HTR-8/SVneo (cell line): ENCODE results near the gene SLC1A7.

ENCODE experiments used
- DNase-seq: peaks from one replicate; pipeline ENCODE4 v3.0.0; 2011; ENCODE audit warnings: low spot score, mixed read lengths; ENCODE audit not compliant: insufficient read length
- FAIRE-seq: peaks from 2 replicates; lab custom pipeline; 2011; peaks lifted over from hg19 to GRCh38; lab: Jason Lieb, UNC

Gene SLC1A7

DNA sequence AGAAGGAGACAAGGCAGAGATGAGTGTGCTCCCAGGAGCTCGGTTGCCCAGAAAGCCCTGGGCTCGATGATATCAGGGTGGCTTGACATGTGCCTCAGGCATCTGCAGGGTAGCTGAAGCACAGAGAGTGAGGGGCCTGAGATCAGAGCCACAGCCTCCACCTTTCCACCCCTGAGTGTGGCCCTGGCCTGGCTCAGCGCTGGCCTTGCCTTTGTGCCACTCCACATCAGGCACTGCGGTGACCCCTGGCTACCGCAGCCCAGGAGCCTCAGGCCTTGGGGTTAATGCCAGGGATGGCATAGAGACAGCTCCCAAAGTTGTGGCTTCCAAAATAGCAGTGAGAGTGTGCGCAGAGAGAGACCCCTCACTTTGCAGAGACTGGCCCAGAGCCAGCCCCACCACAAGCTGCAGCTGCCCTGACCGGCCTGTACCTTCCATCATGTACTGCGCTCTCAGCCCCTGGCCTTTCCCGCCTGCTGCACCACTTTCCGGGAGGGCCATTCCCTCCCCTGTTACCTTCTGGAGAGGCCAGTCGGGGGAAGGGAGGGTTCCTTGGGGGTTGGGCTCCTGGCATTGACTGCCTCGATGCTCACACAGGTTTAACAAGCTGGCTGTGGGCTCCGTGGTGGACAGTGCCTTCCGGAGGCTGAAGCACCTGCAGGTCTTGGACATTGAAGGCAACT, 60.9 kb downstream of the SLC1A7 start:
- no peak for FAIRE-seq
- no peak for DNase-seq

DNA sequence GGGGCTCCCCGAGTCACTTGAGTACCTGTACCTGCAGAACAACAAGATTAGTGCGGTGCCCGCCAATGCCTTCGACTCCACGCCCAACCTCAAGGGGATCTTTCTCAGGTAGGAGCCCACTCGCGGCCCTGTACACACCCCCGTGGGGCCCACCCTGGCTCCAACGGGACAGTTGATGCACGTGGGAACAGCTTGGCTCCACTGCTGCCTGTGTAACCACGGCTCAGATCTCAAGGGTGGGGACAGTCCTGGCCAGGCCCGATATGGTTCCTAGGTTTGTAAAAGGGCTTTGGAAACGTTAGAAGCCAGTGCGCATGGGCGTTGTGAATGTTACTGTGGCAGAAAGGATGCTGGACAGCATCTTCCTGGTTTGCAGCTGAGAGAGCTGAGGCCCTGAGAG, 61.7 kb downstream of the SLC1A7 start:
- no peak for FAIRE-seq

DNA sequence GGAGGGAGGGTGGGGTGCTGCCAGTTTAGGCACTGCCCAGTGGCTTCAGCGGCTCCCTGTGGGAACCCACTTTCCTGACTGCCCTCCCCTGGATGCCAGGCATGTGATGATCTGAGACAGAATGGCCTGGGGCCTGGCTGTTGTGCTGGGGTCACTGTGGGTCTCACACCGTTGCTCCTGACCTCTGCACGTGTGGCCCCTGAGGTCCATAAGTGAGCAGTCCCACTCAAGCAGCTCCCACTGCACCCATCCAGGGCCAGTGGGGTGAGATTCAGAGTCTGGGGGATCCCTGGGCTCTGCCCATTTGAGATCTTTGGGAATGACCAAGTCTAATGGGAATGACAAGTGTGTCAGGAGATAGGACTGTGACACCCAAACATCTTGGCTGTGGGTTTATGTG, 62.4 kb downstream of the SLC1A7 start:
- DNase-seq (no peak), FAIRE-seq (no peak)

More for the DNA sequence above, 61.7 kb downstream of the SLC1A7 start:
- DNase-seq = no peak

DNA sequence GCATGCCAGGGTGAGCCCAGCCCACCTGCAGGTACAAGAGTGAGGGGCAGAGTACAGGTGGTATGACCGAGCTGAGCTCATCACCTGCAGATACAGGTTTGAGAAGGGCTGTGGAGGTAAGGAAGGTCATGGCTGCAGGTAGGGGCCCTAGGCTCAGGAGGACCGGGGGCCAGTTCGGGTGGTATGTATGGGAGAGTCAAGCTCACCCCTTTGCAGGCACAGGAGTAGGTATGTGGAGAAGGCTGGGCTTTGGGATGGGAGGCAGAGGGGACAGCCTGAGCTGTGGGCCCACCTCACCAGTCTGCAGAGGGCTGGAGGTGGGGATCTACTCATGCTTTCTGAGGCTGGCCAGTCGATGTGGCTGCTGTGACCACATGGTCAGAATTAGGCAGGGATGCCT, 63.2 kb downstream of the SLC1A7 start:
- no peak for FAIRE-seq

DNA sequence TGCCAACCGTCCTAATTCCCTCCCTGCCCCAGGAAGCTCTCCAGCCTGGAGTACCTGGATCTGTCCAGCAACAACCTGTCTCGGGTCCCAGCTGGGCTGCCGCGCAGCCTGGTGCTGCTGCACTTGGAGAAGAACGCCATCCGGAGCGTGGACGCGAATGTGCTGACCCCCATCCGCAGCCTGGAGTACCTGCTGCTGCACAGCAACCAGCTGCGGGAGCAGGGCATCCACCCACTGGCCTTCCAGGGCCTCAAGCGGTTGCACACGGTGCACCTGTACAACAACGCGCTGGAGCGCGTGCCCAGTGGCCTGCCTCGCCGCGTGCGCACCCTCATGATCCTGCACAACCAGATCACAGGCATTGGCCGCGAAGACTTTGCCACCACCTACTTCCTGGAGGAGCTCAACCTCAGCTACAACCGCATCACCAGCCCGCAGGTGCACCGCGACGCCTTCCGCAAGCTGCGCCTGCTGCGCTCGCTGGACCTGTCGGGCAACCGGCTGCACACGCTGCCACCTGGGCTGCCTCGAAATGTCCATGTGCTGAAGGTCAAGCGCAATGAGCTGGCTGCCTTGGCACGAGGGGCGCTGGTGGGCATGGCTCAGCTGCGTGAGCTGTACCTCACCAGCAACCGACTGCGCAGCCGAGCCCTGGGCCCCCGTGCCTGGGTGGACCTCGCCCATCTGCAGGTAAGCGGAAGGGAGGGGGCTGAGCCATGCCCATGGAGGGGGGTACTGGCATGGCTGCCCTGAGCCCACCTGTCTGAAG, 63.9 kb downstream of the SLC1A7 start:
- no peak for FAIRE-seq
- DNase-seq = no peak

More for the DNA sequence above, 63.2 kb downstream of the SLC1A7 start:
- DNase-seq = no peak

DNA sequence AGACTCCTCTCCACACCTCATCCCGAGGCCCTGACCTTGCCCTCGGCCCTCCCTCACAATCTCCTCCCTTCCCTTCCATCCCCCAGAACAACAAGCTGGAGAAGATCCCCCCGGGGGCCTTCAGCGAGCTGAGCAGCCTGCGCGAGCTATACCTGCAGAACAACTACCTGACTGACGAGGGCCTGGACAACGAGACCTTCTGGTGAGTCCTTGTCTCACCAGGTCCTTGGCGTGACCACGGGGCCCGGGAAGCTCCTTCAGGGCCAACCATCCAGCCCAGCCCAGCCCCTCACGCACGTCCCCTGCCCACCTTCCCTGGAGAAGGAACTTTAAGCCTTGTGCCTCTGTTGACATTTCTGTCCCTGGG, 64.9 kb downstream of the SLC1A7 start:
- no peak for DNase-seq
- FAIRE-seq = no peak

DNA sequence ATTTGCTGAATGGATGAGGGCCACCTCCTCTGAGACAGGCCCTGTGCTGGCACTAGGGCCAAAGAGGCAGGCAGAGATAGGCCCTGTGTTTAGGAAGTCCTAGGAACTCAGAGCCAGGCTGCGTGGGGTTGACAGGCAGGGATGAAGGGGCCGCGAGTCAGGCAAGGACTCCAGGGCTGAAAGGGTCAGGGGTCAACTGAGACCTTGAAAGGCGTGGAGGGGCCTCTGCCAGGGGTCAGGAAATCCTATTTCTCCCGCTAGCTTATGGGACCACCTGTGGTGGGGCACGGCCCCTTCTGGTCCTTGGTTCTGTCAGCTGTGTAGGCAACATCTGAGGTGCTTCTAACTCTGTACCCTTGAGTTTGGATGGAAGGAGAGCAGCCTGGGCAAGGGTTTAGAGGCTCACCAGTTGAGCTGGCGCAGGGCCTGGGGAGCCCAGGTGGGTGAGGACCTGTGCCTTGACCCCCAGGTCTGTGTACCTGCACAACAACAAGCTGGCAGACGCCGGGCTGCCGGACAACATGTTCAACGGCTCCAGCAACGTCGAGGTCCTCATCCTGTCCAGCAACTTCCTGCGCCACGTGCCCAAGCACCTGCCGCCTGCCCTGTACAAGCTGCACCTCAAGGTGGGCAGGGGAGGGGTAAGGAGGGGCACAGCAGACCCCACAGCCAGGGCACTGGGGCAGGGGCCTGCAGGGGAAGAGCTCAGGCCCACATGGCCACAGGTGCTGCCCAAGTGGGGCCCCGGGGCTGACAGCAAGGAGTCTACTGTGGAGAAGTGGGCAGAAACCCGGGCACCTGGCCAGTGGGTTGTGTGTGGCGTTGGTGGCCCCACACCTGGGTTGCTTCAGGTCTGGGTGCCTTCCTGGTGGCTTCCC, 65.5 kb downstream of the SLC1A7 start:
- FAIRE-seq (no peak), DNase-seq (no peak)

DNA sequence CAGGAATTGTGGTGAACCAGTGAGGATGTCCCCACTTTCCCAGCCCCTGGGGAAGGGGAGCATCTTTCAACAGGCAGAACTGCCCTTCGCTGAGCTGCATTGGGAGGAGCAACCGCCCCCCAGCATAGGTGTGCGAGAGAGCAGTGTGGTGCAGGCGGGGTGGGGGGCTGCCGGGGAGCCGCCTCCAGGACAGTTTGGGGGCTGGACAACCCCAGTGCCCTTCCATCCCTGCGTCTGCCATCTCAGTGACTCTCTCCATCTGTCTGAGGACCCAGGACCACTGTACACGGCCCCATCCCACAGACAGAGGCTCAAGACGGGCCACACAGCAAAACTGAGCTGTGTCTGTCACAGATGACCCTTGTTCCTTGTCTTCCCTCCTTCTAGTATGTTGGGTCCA, 66.3 kb downstream of the SLC1A7 start:
- DNase-seq (no peak), FAIRE-seq (no peak)

DNA sequence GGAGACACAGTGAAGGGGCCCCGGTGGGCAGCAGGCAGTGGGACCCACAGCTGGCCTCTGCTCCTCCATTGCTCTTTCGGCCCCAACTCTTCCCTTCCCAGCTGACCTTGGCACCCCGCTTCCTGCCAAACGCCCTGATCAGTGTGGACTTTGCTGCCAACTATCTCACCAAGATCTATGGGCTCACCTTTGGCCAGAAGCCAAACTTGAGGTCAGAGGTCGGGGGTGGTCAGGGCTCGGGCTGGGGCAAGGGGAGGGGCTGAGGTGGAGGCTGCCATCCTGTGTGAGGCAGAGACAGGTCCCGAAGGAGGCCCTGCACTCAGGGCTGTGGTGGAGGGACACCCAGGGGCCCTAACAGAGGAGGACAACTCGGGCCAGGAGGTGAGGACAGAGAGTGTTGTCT, 66.7 kb downstream of the SLC1A7 start:
- FAIRE-seq = no peak

DNA sequence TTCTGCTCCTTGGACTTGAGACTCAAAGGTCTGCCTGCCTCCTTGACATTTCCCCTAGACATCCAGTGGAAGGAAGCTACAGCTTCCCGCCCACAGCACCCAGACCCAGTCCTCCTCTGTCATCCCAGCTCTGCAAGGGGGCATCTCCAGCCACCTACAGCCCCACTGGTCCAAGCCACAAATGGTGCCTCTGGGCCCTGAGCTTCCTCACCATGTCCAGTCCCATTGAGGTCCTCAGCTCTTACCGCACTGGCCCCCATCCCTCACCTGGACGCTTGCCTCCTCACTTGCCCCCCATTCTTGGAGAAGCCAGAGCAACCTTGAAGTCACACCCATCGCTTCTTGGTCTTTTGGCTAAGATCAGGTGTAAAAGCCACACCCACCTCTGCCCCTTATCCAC, 67.2 kb downstream of the SLC1A7 start:
- no peak for FAIRE-seq
- no peak for DNase-seq

More for the DNA sequence above, 66.7 kb downstream of the SLC1A7 start:
- no peak for DNase-seq

DNA sequence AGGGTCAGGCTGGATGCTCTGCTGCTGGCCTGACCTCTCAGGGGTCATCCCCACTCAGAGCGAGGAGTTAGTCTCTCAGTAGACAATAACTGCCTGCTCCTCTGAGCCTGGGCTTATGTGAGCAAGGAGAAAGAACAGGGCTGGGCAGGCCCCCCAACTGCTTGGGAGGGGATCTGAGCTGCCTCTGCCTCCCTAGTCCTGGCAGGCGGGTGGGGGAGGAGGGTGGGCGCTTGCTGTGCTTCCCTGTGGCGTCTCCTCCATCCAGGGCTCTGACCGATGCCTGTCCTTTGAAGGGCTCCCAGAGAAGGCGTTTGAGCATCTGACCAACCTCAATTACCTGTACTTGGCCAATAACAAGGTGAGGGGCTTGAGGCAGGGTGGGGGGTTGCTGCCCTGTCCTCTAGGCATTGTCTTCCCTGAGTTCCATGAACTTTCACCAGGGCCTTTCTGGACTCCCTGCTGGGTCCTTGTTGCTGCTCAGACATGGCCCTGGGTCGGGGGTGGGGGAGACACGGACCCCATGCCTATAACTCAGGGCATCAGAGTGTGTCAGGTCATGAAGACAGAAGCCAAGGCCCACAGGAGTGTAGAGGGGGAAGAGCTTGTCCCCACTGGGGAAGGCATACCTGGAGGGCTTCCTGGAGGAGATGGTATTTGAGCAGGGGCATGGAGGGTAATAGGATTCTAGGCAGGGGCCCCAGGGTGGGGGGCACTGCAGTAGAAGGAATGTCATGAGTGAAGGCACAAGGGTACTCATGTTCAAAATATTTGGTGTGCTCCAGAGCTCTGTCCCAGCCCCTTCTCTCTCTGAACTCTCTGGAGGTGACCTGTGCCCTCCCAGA, 67.9 kb downstream of the SLC1A7 start:
- no peak for DNase-seq
- FAIRE-seq = no peak

DNA sequence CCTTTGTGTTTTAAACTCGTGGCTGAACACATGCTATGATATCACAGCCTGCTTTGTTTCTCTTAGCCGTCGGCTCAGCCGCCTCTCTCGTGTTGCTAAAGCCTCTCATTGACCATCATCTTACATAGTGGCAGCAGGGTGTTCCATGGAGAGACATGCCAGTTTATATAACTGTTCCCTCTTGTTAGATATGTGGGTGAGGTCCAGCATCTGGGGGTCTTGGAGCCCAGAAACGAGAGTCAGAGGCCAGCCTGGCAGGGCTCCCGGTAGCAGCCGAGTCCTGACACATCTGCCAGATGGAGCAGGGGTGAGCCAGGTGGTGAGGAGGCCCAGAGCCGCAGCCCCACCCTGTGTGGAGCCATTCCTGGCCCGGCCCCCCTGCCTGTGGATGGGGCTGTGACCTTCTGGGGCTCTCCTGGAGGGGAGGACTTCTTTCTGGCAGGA, 68.5 kb downstream of the SLC1A7 start:
- DNase-seq (no peak), FAIRE-seq (no peak)

DNA sequence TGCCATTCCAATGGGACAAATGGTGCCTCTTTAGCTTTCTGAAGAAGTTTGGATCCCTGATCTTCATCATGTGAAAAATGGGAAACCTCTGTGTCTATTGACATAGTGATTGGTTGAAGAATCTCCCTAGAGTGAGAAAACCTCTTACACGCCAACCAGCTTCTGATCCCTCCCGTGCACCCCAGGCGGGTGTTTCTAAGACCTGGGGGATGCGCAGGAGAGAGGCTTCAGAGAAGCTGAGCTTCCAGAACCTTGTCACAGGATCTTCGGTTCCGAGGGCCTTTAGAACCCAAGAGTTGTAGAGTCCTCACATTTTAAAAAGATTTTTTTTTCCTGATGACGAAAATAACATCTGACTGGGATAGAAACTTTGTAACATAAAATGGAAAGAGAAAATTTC, 69.2 kb downstream of the SLC1A7 start:
- no peak for DNase-seq
- no peak for FAIRE-seq

DNA sequence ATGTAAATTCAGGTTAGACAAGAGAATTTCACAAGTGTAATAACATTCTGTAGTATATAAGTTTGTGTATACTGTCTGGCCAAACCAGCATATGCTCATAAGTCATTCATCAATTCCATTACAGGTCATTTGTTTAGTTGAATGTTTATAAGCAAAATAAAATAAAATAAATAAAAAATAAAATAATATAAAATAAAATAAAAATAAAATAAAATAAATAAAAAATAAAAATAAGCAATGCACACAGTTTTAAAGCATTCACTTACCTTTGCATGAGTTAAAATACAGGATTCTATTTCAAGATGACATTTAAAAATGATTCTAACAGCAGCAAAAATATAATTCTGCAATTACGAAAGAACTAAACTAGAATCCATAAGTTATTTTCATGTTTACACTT, 70.5 kb downstream of the SLC1A7 start:
- DNase-seq = no peak
- FAIRE-seq = no peak

DNA sequence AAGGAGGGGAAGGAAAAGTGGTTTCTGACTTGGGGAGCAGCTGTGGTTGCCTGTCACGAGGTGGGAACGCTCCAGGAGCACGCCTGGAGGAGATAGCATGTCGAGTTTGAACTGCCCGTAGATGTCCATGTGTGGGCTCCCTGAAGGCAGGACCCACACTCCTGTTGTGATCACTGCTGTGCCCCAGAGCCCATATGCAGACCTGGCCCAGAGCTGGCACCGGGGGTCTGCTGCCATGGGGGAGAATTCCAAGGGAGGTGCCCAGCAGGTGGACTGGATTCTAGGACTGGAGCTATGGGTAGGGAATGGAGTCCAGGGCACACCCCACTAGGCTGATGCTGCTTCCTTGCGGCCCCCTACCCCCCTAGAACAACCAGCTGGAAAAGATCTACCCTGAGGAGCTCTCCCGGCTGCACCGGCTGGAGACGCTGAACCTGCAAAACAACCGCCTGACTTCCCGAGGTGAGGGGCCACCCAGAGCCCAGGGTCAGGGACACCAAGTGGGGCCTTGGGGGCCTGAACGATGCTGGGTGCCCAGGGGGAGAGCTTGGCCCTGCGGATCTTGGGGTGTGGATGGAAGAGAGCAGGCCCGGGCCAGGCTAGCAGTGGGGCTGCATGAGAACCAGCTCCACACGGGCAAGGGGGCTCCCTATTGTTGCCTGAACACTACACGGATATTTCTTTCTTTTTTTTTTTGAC, 71.1 kb downstream of the SLC1A7 start:
- FAIRE-seq (no peak), DNase-seq (no peak)

DNA sequence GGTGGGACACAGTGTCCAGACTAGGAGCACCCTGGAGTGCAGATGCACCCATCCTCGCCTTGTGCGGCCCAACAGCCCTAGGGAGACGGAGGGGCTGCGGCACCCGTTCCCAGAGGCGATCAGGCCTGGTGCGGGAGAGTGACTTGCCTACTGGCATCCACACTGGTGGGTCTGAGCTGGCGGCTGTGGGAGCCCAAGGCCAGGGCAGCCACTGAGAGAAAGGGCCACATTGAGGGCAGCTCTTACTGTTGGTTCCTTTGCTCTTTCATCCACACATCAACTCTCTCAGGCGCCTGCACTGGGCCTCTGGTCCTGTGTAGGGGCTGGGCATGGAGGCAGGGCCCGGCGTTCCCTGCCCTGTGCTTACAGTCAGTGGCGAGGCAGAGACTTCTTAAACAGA, 71.8 kb downstream of the SLC1A7 start:
- no peak for DNase-seq

DNA sequence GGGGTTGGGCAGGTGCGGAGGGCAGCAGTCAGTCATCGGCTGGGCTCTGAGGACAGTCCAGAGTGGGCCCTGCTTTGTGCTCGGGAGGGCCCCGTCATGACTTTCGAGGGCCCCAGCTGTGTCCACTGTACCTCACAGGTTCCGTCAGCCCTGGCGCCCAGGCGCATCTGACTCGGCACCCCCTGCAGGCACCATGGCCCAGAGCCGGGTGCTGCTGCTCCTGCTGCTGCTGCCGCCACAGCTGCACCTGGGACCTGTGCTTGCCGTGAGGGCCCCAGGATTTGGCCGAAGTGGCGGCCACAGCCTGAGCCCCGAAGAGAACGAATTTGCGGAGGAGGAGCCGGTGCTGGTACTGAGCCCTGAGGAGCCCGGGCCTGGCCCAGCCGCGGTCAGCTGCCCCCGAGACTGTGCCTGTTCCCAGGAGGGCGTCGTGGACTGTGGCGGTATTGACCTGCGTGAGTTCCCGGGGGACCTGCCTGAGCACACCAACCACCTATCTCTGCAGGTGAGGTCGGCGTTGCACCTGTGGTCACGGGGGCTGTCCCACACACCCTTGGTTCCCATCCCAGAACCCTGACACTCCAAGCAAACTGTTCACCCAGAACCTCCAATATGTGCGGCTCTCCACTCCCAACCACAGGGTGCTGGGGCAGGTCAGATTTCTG, 72.6 kb downstream of the SLC1A7 start:
- FAIRE-seq (no peak), DNase-seq (no peak)

More for the DNA sequence above, 71.8 kb downstream of the SLC1A7 start:
- FAIRE-seq = no peak

DNA sequence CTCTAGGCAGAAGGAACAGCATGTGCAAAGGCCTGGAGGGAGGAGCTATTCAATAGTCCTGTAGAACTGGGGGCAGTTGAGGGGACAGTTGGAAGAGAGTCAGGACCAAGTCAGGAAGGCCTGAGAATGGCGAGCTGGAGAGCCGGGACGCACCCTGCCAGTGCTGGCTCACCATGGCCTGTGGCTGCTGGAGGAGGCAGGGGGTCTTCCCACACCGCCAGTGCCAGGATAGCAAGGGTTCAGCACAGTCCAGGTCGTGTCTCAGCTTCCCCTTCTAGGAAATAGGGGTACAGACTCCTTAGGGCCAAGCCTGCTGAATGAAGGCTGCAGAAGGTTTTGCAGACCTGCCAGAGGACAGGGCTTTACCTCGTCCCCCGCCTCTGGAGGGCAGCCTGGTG, 73.2 kb downstream of the SLC1A7 start:
- FAIRE-seq (no peak), DNase-seq (no peak)
